D721Med (cell line): ENCODE data around the gene RPS24.

Experiments
- DNase-seq: peaks from one replicate; pipeline ENCODE4 v3.0.0; 2011; ENCODE audit warnings: low spot score; ENCODE audit not compliant: insufficient read length
- FAIRE-seq: peaks from 2 replicates; lab custom pipeline; 2011; peaks lifted over from hg19 to GRCh38; lab: Jason Lieb, UNC
- TF ChIP-seq, protein P1 (sequence below): IDR thresholded peaks from 2 replicates; pipeline ENCODE4 v1.5.1; 2012; ENCODE audit warnings: mild to moderate bottlenecking, control low read depth; ENCODE audit not compliant: insufficient read depth; ENCODE audit errors: missing control alignments

RPS24 gene

DNA sequence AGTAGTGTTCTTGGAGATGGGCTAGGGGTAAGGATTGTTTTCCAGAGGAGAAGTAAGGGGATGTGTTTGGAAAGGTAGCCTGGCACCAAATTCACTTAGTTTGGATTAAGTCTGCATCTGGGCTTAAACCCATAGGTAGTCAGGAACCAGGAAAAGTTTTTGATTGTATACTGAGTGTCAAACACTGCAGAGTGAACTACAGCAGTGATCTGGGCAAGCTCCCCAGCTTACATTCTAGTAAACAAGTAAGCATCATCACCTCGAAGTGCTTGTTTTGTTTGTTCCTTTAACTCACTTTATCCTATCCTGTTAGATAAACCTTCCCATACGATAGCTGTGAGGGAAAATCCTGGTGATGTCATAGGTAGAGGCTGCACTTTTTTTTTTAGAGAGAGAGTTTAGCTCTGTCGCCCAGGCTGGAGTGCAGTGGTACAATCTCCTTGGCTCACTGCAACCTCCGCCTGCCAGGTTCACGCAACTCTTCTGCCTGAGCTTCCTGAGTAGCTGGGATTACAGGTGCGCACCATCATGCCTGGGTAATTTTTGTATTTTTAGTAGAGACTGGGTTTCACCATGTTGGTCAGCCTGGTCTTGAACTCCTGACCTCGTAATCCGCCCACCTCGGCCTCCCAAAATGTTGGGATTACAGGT lies 2.4 kb downstream of the RPS24 start:
- no peak for DNase-seq
- FAIRE-seq: no peak
- TF ChIP-seq, protein P1, sequence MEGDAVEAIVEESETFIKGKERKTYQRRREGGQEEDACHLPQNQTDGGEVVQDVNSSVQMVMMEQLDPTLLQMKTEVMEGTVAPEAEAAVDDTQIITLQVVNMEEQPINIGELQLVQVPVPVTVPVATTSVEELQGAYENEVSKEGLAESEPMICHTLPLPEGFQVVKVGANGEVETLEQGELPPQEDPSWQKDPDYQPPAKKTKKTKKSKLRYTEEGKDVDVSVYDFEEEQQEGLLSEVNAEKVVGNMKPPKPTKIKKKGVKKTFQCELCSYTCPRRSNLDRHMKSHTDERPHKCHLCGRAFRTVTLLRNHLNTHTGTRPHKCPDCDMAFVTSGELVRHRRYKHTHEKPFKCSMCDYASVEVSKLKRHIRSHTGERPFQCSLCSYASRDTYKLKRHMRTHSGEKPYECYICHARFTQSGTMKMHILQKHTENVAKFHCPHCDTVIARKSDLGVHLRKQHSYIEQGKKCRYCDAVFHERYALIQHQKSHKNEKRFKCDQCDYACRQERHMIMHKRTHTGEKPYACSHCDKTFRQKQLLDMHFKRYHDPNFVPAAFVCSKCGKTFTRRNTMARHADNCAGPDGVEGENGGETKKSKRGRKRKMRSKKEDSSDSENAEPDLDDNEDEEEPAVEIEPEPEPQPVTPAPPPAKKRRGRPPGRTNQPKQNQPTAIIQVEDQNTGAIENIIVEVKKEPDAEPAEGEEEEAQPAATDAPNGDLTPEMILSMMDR: no peak

DNA sequence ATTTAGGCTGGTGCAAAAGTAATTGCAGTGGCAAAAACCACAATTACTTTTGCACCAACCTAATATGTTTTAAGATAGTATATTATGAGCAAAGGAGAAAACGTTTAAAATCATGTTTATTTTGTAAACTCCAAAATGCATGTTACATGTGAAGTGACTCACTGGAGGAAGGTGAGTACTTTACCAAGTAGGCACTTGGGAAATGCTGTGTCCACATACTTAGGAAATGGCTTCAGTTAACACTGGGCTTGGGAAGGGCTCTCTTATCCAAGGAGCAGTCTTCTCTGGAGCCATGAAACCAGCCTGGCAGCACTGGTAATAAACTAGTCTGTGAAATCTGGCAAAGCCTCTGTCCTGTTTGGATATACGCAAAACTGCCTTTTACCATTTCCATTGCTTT lies 4.4 kb downstream of the RPS24 start:
- no peak for DNase-seq
- TF ChIP-seq, protein P1: no peak
- no peak for FAIRE-seq

DNA sequence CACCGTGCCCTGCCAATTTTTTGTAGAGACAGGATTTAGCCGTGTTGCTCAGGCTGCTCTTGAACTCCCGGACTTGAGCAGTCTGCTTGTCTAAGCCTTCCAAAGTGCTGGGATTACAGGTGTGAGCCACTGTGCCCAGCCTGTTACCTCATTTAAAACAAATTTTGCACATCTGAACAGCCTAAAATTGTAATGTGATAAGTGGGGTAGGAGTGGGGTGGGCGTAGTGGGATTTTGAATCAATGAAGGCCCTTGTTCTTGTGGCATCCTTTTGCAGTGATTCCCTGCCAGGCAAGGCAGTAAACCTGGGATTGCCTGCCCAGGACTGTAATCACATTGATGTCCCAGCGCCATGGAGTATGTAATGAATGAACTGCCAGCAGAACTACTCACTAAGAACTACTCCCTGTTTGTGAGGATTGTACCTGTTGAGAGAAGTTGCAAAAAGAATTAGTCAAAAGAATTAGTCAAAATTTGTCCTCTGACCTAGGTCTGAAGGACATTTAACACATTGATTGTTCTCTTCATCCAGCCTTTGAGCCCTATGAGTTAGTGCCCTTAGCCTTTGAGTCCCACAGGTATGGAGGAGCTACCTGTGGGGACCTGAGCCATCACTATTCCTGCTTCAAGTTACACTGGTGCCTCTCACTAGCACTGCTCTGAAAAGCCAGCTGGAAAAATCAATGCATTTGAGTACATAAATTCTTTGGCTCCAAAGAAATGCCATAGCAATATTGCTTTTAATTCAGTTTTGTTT lies 5.3 kb downstream of the RPS24 start:
- TF ChIP-seq, protein P1: no peak
- DNase-seq (no peak), FAIRE-seq (no peak)

DNA sequence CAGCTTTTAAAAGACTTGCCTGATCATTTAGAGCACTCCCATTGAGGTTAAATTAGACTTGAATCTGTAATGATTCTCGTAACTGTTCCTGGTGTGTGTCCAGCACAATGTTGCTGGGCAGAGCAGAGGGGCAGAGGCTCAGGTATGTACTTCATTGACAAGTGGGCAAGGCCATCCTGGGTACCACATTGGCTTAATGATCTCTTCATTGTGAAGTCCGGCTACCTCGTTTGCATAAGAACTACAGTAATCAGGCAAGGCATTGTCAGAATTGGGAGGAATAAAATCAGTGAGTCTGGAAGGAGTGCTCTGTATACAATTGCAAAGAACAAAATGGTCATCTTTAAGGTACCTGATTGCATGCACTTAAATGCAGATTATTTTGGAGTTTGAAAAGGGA lies 6.1 kb downstream of the RPS24 start:
- DNase-seq (no peak), FAIRE-seq (no peak)
- TF ChIP-seq, protein P1: no peak

DNA sequence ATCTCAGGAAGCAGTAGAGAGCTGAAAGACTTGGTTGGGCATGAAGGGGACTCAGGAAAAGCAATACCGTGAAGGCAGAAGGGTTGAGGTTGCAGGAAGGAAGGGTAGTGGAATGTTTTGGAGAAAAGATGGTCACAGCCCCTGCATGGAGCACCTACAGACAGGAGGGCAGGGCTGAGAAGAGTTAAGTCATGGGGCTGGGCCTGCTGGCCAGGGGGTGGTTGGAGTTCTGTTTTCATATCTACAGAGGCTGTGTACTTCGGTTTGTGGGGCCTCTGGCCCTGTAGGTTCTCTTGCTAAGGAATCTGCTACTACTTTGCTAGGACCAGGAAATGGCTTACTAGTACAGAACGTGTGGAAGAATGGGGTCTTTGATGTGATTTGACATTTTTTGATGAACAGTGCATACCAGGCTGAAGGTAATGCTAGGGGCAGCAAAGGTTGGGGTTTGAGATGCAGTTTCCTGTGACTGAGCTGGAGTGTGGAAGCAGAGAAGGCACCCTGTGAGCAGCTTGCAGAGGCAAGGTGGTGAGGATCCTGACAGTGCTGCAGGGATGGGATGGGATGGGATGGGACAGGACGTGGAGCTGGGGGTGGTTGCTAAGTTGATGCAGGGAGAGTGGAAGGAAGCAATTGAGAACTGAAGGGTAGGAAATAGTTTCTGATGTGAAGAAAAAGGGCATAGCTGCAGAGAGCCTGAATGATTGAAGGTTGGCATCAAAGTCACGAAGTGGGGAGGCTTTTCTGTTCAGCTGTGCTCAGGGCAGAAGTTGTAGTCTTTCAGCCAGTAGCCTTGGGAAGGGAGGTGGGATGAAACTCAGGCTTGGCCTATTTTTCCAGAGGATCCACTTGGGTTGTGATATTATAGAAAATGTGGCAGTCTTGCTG lies 7.8 kb downstream of the RPS24 start:
- DNase-seq (no peak), FAIRE-seq (no peak)
- TF ChIP-seq, protein P1: no peak

DNA sequence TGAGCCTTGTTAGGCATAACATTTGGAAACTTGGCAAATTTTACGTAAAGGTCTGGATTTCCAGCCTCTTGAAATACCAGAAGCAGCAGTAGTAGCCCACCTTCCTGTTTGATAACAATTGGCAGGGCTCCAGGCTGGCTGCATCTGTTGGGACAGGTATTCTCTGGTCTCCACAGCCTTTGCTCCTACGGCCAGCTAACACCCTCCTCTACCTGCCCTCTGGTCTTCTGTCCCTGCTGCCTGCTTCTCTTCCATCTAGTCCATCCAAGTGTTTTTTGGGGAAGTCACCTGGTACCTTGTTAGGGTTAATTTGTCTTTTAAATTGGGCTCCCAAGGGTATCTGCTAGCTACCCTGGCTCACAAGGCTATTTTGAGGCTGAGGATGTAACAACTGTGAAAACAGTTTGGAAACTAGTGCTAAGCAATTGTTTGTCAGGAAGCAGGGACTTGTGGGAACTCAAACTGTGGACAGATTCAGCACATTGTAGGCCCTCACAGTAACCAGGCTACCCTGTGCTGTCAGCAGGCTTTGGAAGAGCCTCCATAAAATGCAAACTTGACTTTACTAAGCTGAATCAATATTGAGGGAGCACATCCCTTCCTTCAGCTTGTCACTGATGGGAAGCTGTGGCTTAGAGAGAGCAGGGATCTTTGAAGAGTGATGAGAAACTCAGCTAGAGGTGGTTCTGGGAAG lies 8.5 kb downstream of the RPS24 start:
- no peak for DNase-seq
- FAIRE-seq: no peak

More for the DNA sequence above, 8.5 kb downstream of the RPS24 start:
- TF ChIP-seq, protein P1: no peak
